Heart left ventricle (tissue), 16 donors: ENCODE results near the gene CYP4F2. TPM values are rescaled to one million over a fixed set of nuclear protein-coding genes. Genes with fewer than 3 reads are reported as not detected.

ENCODE experiments used
- ATAC-seq, 4 donors: fragments of 200-7000 bp; cut with Tn5 transposase; one replicate each; pipeline ENCODE4 v1.9.1; 2020 to 2022; ENCODE audit warnings: moderate library complexity in 4 of 4, mild to moderate bottlenecking in 3 of 4, moderate number of reproducible peaks in 1 of 4
- DNase-seq, 5 donors: peaks; one replicate each; pipeline ENCODE4 v3.0.0-alpha.2; 2020
- H3K27ac ChIP-seq, 12 donors: fragments of 200-600 bp; sonication (generic) in 4 of 12; one replicate each; pipeline versions ENCODE4 v1.5.0 to v1.8.0; 2016 to 2022; ENCODE audit warnings: mild to moderate bottlenecking in 2 of 12
- H3K27me3 ChIP-seq, 9 donors: fragments of 200-600 bp; sonication (generic) in 2 of 9; one replicate each; pipeline versions ENCODE4 v1.5.1 to v1.8.0; 2016 to 2022; ENCODE audit warnings: mild to moderate bottlenecking in 3 of 9
- H3K36me3 ChIP-seq, 9 donors: fragments of 200-600 bp; sonication (generic) in 2 of 9; one replicate each; pipeline versions ENCODE4 v1.5.0 to v1.8.0; 2018 to 2022; ENCODE audit warnings: mild to moderate bottlenecking in 2 of 9
- H3K4me1 ChIP-seq, 12 donors: fragments of 200-600 bp; sonication (generic) in 4 of 12; one replicate each; pipeline versions ENCODE4 v1.5.0 to v1.8.0; 2016 to 2022; ENCODE audit warnings: mild to moderate bottlenecking in 3 of 12
- H3K4me3 ChIP-seq, 12 donors: fragments of 200-600 bp; sonication (generic) in 4 of 12; one replicate each; pipeline versions ENCODE4 v1.5.0 to v1.8.0; 2017 to 2022; ENCODE audit warnings: mild to moderate bottlenecking in 9 of 12, moderate library complexity in 4 of 12
- H3K9me3 ChIP-seq, 12 donors: fragments of 200-600 bp; sonication (generic) in 4 of 12; one replicate each; pipeline versions ENCODE4 v1.5.0 to v1.8.0; 2016 to 2022; ENCODE audit warnings: mild to moderate bottlenecking in 1 of 12
- CTCF ChIP-seq, 12 donors: fragments of 200-600 bp; sonication (generic) in 4 of 12; IDR thresholded peaks; one replicate each; pipeline versions ENCODE4 v1.5.0 to v1.8.0; 2018 to 2022; ENCODE audit warnings: antibody characterized with exemption in 12 of 12, mild to moderate bottlenecking in 5 of 12
- POLR2A ChIP-seq, 2 donors: fragments of 450-650 bp; IDR thresholded peaks; one replicate each; pipeline ENCODE4 v1.6.1; 2017; ENCODE audit warnings: antibody characterized with exemption in 2 of 2, mild to moderate bottlenecking in 2 of 2, moderate library complexity in 2 of 2
- WGBS, 4 donors: extraction: QIAGEN DNeasy Blood & Tissue Kit in 2 of 4; methylation state at CpG; one replicate each; pipeline versions ENCODE4 v1.1.5 to v1.1.7; 2013 to 2018; 5-methylcytosine and 5-hydroxymethylcytosine counted together
- intact Hi-C, 10 donors: fragments of 100-400 bp; cut with DNase I; formaldehyde crosslinking; loops; one replicate each; pipeline versions ENCODE4 v1.11.1 to v1.14.2; 2022
- polyA plus RNA-seq, 2 donors: library from polyadenylated mRNA; stranded (reverse); fragments of 200-250 nt; gene quantifications; one replicate each; pipeline ENCODE4 v1.2.3, GENCODE V29; 2013
- total RNA-seq, 9 donors: library from RNA; depleted of rRNA in 2 of 9; stranded (reverse); fragments of >200 nt in 2 of 9; fragmentation: NEBNext Ultra II Directional in 3 of 9; extraction: Animal tissue kit (Norgen Biotek cat#: 25700) in 3 of 9; gene quantifications; one replicate each; pipeline versions ENCODE4 v1.1.0 to v1.2.4, GENCODE V29; 2016 to 2023
- donor health status: ischemic (EF 13 %, LVEDD 7.1; RV severe dilation, severe dysfunction).
- donor health status: healthy with polysubstance abuse.
- donor health status: DM: no; HTN: yes; CAD: no.
- donor health status: DM: no; HTN: no; CAD: no.
- donor health status: ischemic (EF 25% LVEDD 6.9; RV normal size, moderate dysfunction).
- donor health status: ischemic (EF 25% LVEDD 5.7; RV mildly dilated, moderate dysfunction).
- donor health status: healthy.
- donor health status: DM: yes; HTN: yes; CAD: no.
- donor health status: ischemic (EF 35%, LVEDD 5.7; RV mildly dilated, moderate dysfunction).
- donor health status: nonischemic (EF 11% LVEDD 7.7; RV severe dilation, severe dysfunction).
- donor health status: DM: yes; HTN: yes; CAD: no.
- donor health status: PGD.
- donor health status: ischemic (EF 29% LVEDD 5.4; RV normal size, mild dysfunction).
- donor health status: nonischemic (EF 23%, LVEDD 6.1; RV moderate dilation, normal function).

Gene CYP4F2
- total and polyA plus RNA-seq, 11 donors = not detected

DNA sequence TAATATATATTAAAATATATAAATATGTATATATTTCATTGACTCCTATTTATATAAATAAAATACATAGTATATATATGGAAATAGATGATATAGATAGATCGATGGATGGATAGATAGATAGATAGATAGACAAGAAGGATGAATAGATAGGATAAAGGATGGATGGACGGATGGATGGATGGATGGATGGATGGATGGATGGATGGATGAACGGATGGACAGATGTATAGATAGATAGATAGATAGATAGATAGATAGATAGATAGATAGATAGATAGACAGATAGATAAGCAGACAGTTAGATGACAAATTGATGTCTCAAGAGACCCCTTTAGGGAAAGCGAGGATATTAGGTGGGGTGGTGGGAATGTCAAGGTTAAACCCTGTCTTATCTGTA, 21.4 kb upstream of the CYP4F2 start:
- H3K36me3 ChIP-seq = no peaks in the 10 kb centered on the region
- intact Hi-C loops = no loop called here

DNA sequence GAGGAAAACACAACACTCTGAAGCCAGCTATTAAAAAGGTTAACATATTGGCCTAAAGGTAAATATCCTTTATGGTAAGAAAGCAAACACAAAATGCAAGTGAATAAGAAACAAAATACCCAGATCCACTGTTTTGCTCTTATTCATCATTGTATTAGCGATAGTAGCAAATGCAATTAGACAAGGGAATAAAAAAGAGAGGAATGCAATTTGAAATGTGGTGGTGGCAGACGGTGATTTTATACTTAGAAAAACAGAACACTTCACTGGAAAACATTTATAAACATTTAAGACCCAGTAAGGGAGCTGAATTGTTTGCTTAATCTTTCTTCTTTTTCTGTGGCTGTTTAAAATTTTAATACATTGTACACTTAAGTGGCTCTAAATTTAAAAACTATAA, 17.2 kb upstream of the CYP4F2 start:
- intact Hi-C loops = no loop called here
- ATAC-seq (no peak), DNase-seq (no peak)
- H3K27ac ChIP-seq = no peak overlapping the region
- peaks cover 6 to 51% (median 22%) of the 10 kb centered on the region in 9 donors for H3K27me3 ChIP-seq
- H3K4me1 ChIP-seq = no peaks in the 10 kb centered on the region
- 89 to 96% (median 92%) methylated on average over 2 of the region's 2 CpGs for WGBS, 4 donors
- H3K36me3 ChIP-seq = no peaks in the 10 kb centered on the region
- H3K9me3 ChIP-seq = peaks cover 0 to 22% (median 12%) of the 10 kb centered on the region in 12 donors
- no peak overlapping the region for H3K4me3 ChIP-seq
- TF ChIP-seq POLR2A (IDR thresholded peaks at IDR 0.05) (no peak), CTCF (IDR thresholded peaks at IDR 0.05) (no peak)

More for the DNA sequence above, 21.4 kb upstream of the CYP4F2 start:
- 70 to 73% (median 72%) methylated on average over 4 of the region's 4 CpGs for WGBS, 4 donors
- H3K4me3 ChIP-seq = no peak overlapping the region
- no peak for DNase-seq
- ATAC-seq = no peak
- no peaks in the 10 kb centered on the region for H3K4me1 ChIP-seq
- TF ChIP-seq CTCF (IDR thresholded peaks at IDR 0.05) (no peak), POLR2A (IDR thresholded peaks at IDR 0.05) (no peak)
- peaks cover 0 to 21% (median 12%) of the 10 kb centered on the region in 12 donors for H3K9me3 ChIP-seq
- H3K27me3 ChIP-seq = peaks cover 0 to 33% (median 0%) of the 10 kb centered on the region in 9 donors
- H3K27ac ChIP-seq = no peak overlapping the region

DNA sequence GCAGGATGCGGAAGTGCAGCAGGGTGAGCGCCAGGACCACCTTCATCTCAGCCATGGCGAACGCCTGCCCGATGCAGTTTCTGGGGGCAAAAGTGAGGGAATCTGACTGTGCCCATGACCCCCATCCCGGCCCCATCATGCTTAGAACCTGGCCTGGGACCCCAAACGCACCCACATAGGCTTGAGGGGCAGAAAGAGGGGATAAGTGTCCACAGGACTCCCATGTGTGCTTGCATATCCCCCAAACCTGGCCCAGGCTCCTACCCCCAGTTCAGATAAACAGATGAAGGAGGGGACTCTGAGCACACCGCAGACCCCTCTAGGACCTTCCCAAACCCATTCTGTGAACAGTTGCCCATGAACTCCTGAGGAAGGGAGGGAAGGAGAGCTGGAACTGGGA, 16.0 kb upstream of the CYP4F2 start:
- TF ChIP-seq POLR2A (IDR thresholded peaks at IDR 0.05) (no peak), CTCF (IDR thresholded peaks at IDR 0.05) (no peak)
- Histone ChIP-seq H3K9me3 (peaks cover 0 to 22% (median 12%) of the 10 kb centered on the region in 12 donors), H3K4me1 (no peaks in the 10 kb centered on the region), H3K4me3 (no peak overlapping the region), H3K36me3 (no peaks in the 10 kb centered on the region), H3K27me3 (peaks cover 6 to 61% (median 29%) of the 10 kb centered on the region in 9 donors), H3K27ac (no peak overlapping the region)
- DNase-seq (no peak), ATAC-seq (no peak)
- intact Hi-C loops = no loop called here
- 80 to 85% (median 84%) methylated on average over 6 to 8 of the region's 8 CpGs for WGBS, 4 donors

DNA sequence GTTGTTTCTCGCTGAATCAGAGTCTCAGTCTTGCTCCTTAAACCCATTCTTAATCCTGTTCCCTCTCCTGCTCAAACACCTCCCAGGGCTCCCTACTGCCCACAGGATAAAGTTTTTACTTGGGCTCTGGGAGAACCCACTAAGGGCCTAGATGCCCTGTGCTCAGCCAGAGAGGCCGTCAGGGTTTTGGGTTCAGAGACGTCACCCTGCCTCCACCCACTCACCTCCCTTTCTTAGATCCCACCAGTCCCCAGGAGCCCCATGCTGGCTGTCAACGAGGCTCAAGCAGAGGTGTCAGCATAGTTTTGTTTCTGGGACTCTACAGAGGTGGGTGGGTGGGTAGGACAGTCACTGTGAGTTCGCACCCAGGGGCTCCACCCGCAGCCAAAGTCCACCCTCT, 15.5 kb upstream of the CYP4F2 start:
- Histone ChIP-seq H3K27me3 (peaks cover 6 to 66% (median 33%) of the 10 kb centered on the region in 9 donors), H3K36me3 (no peaks in the 10 kb centered on the region), H3K4me1 (no peaks in the 10 kb centered on the region), H3K4me3 (no peak overlapping the region), H3K27ac (no peak overlapping the region), H3K9me3 (peaks cover 0 to 22% (median 12%) of the 10 kb centered on the region in 12 donors)
- DNase-seq = no peak
- no peak for ATAC-seq
- TF ChIP-seq POLR2A (IDR thresholded peaks at IDR 0.05) (no peak), CTCF (IDR thresholded peaks at IDR 0.05) (no peak)
- intact Hi-C loops = no loop called here
- 54 to 70% (median 60%) methylated on average over 6 of the region's 6 CpGs for WGBS, 4 donors
